Bronchus fibroblast of lung (primary cell): ENCODE results near the gene ICOS. TPM values are rescaled to one million over a fixed set of nuclear protein-coding genes. Genes with fewer than 3 reads are reported as not detected.

Experiments
- total RNA-seq: library from RNA; depleted of rRNA; stranded (reverse); fragments of >200 nt; gene quantifications from 2 replicates; pipeline ENCODE4 v1.2.3, GENCODE V29; 2015

ICOS gene, protein sequence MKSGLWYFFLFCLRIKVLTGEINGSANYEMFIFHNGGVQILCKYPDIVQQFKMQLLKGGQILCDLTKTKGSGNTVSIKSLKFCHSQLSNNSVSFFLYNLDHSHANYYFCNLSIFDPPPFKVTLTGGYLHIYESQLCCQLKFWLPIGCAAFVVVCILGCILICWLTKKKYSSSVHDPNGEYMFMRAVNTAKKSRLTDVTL
- total RNA-seq: not detected in 2 replicates

DNA sequence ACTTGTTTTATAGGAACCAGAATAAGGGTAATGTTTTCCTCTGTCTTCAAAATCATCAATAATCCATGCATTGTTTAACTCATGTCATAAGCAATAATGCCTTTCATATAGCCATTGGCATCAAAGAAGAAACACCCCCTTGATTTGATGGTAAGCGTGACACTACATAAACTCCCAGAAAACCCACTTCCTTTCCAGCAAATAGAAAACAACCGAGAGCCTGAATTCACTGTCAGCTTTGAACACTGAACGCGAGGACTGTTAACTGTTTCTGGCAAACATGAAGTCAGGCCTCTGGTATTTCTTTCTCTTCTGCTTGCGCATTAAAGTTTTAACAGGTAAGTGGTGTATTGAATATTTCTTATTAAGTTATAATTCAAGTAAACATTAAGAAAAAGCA lies at the start of gene ICOS:
ICOS (plus strand) TSS at position 229 of the 400 bp plus-strand sequence; CDS start at position 281, 52 bp downstream.

Other genes starting within 250 kb of the ICOS start
- not detected in 2 replicates for gene CD28, start 230.1 kb upstream of the ICOS start, total RNA-seq
- gene CTLA4, start 69.0 kb upstream of the ICOS start, total RNA-seq: not detected in 2 replicates